Endothelial cell of umbilical vein (primary cell): ENCODE results near the gene MBD3. TPM values are rescaled to one million over a fixed set of nuclear protein-coding genes. Genes with fewer than 3 reads are reported as not detected.

Experiments
- BruUV-seq: library from RNA; stranded (reverse); fragments of 400-500 nt; replicated peaks from 2 replicates; lab custom pipeline; 2021; lab: Mats Ljungman, UMichigan
- CTCF ChIA-PET: fragments of 300-600, 350-600 bp; sonication (Branson Sonifier 250); formaldehyde crosslinking; loops from one replicate; lab custom pipeline; 2021; ENCODE audit warnings: antibody characterized with exemption, inconsistent platforms; lab: Charles Lee
- POLR2A ChIA-PET: fragments of 300-600, 350-600 bp; sonication (Branson Sonifier 250); formaldehyde crosslinking; loops from one replicate; lab custom pipeline; 2021; ENCODE audit warnings: antibody characterized with exemption, inconsistent platforms; lab: Charles Lee
- DNase-seq: peaks from one replicate; pipeline ENCODE4 v3.0.0-alpha.2; 2011; ENCODE audit warnings: low read depth, low spot score
- FAIRE-seq: peaks from 2 replicates; lab custom pipeline; 2011; peaks lifted over from hg19 to GRCh38; lab: Jason Lieb, UNC
- H2AFZ ChIP-seq: 2 replicates; pipeline ENCODE4 v1.6.0; 2012; ENCODE audit warnings: low read depth, low read length, control low read depth, inconsistent platforms
- H3K27ac ChIP-seq: 2 replicates; pipeline ENCODE4 v1.5.1; 2011; ENCODE audit warnings: low read depth, mild to moderate bottlenecking, control low read depth, low read length, moderate library complexity; ENCODE audit not compliant: insufficient read depth
- H3K27me3 ChIP-seq, 2 experiments: 2 replicates each; pipeline versions ENCODE4 v1.6.0 to v1.6.1; 2011; ENCODE audit warnings: low read length in 2 of 2, mixed read lengths in 1 of 2; ENCODE audit not compliant: control insufficient read depth in 2 of 2, insufficient read depth in 2 of 2
- H3K36me3 ChIP-seq, 2 experiments: 2 replicates in 1 of 2; 3 replicates in 1 of 2; pipeline ENCODE4 v1.5.1; 2011; ENCODE audit warnings: low read length in 2 of 2, mild to moderate bottlenecking in 1 of 2, moderate library complexity in 1 of 2; ENCODE audit not compliant: control insufficient read depth in 2 of 2, insufficient read depth in 2 of 2; ENCODE audit errors: extremely low read depth in 1 of 2
- H3K4me1 ChIP-seq: 3 replicates; pipeline ENCODE4 v1.5.1; 2011; ENCODE audit warnings: mild to moderate bottlenecking, low read length; ENCODE audit not compliant: control insufficient read depth, insufficient read depth; ENCODE audit errors: extremely low read depth
- H3K4me2 ChIP-seq: 2 replicates; pipeline ENCODE4 v1.6.1; 2011; ENCODE audit warnings: low read length, control low read depth, mixed read lengths; ENCODE audit not compliant: insufficient read depth
- H3K4me3 ChIP-seq, 3 experiments: fragments of 200-600 bp in 1 of 3; sonication (generic), shearing (Covaris generic) in 1 of 3; replicated peaks in 1 of 3; 2 replicates each; pipeline ENCODE4 v1.5.1; 2011 to 2016; ENCODE audit warnings: control low read depth in 3 of 3, low read length in 3 of 3, mild to moderate bottlenecking in 2 of 3, inconsistent platforms in 1 of 3, low read depth in 1 of 3, moderate library complexity in 1 of 3; ENCODE audit not compliant: insufficient read depth in 1 of 3
- H3K79me2 ChIP-seq: 2 replicates; pipeline ENCODE4 v1.6.0; 2012; ENCODE audit warnings: low read length, inconsistent platforms; ENCODE audit not compliant: control insufficient read depth, insufficient read depth
- H3K9ac ChIP-seq: replicated peaks from 2 replicates; pipeline ENCODE3; 2011; ENCODE audit warnings: low read length, control low read depth; ENCODE audit not compliant: insufficient read depth; ENCODE audit errors: extremely low read depth
- H3K9me1 ChIP-seq: replicated peaks from 3 replicates; pipeline ENCODE4 v1.6.0; 2011; ENCODE audit warnings: mild to moderate bottlenecking, low read length; ENCODE audit not compliant: control insufficient read depth, insufficient read depth; ENCODE audit errors: extremely low read depth
- H3K9me3 ChIP-seq: replicated peaks from 2 replicates; pipeline ENCODE4 v1.5.1; 2012; ENCODE audit warnings: low read length, inconsistent platforms; ENCODE audit not compliant: control insufficient read depth, insufficient read depth
- H4K20me1 ChIP-seq: replicated peaks from 2 replicates; pipeline ENCODE3; 2011; ENCODE audit warnings: mild to moderate bottlenecking, low read length; ENCODE audit not compliant: control insufficient read depth, insufficient read depth; ENCODE audit errors: extremely low read depth
- EZH2 ChIP-seq: IDR thresholded peaks from 2 replicates; pipeline ENCODE4 v1.6.1; 2012; ENCODE audit warnings: borderline replicate concordance, low read depth, mild to moderate bottlenecking, moderate library complexity, low read length, inconsistent platforms; ENCODE audit not compliant: severe bottlenecking
- FOS ChIP-seq: IDR thresholded peaks from 2 replicates; pipeline ENCODE4 v1.6.1; 2011; ENCODE audit warnings: mild to moderate bottlenecking, low read length, moderate library complexity, borderline replicate concordance; ENCODE audit not compliant: insufficient read depth
- GATA2 ChIP-seq: IDR thresholded peaks from 2 replicates; pipeline ENCODE4 v1.7.0; 2011; ENCODE audit warnings: low read depth, mild to moderate bottlenecking, moderate library complexity, mixed read lengths, low read length; ENCODE audit not compliant: insufficient read length, insufficient read depth
- MYC ChIP-seq: IDR thresholded peaks from one replicate; pipeline ENCODE4 v1.6.1; 2011; ENCODE audit warnings: mild to moderate bottlenecking, low read depth, low read length
- POLR2A ChIP-seq: IDR thresholded peaks from 2 replicates; pipeline ENCODE4 v1.6.1; 2012; ENCODE audit warnings: low read depth, mild to moderate bottlenecking, control low read depth, low read length
- POLR2AphosphoS5 ChIP-seq: IDR thresholded peaks from 2 replicates; pipeline ENCODE4 v1.6.1; 2012; ENCODE audit warnings: low read depth, mild to moderate bottlenecking, control low read depth, low read length, moderate library complexity; ENCODE audit not compliant: insufficient read depth
- dilution Hi-C: fragments of 300-500 bp; cut with MboI; formaldehyde crosslinking; loops from one replicate; pipeline ENCODE4 v1.15.0; 2019; ENCODE audit warnings: low sequenced_read_pairs; ENCODE audit not compliant: extremely low pct_ligation_motif_present
- intact Hi-C: fragments of 100-400 bp; cut with micrococcal nuclease; formaldehyde crosslinking; loops from one replicate; pipeline ENCODE4 v1.10.0; 2022
- polyA plus RNA-seq, 4 experiments: library from polyadenylated mRNA; depleted of rRNA in 3 of 4; stranded (reverse) in 3 of 4; unstranded in 1 of 4; fragments of >200 nt; gene quantifications; 2 replicates each; pipeline versions ENCODE4 v1.2.1 to v1.2.3, GENCODE V29; 2011 to 2012; ENCODE audit warnings: missing spikeins in 1 of 4
- total RNA-seq: library from RNA; stranded (reverse); gene quantifications from 2 replicates; pipeline ENCODE4 v1.2.3, GENCODE V29; 2021
- TF ChIP-seq, protein P1 (sequence below), 2 donors: IDR thresholded peaks; 1 replicate in 1 of 2; 2 replicates in 1 of 2; pipeline ENCODE4 v1.5.1; 2011; ENCODE audit warnings: low read length in 2 of 2, mild to moderate bottlenecking in 2 of 2, moderate library complexity in 2 of 2, control low read depth in 1 of 2, inconsistent platforms in 1 of 2, low read depth in 1 of 2; ENCODE audit not compliant: insufficient read depth in 1 of 2; ENCODE audit errors: extremely low read depth in 1 of 2

Gene MBD3
- total and polyA plus RNA-seq, 2 donors (not counting 3 experiments of a cell fraction or from before 2014, with no cell fraction given) = 96.8 to 120 TPM

DNA sequence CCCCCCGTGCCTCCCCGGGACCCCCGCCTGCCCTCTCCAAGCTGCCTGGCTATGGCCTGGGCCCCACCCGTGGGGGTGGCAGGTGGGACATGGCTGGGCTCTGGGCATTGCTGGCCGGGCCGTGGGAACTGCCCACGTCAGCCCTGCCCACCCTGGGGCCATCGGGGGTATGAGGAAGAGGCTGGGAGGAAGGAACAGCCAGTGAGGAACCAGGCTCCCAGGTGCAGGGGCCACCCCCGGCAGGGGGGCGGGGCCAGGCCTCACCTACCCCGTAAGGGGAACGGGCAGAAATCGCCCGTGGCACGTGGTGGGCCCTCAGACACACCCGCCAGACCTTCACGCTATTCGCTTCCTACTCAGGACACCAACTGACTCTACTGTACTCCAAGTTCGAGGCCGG is 37.3 kb upstream of the MBD3 start:
- no peak overlapping the region for H3K27ac ChIP-seq
- dilution Hi-C loops (no loop called here), intact Hi-C loops (no loop called here)
- no peak overlapping the region for H3K9ac ChIP-seq
- DNase-seq (no peak), FAIRE-seq (no peak)
- no peak overlapping the region for H3K4me3 ChIP-seq
- no TSS peak for BruUV-seq
- ChIA-PET CTCF (no interaction called here), POLR2A (no interaction called here)
- peaks cover 3% of the 10 kb centered on the region for H3K79me2 ChIP-seq
- TF ChIP-seq EZH2 (no peak), POLR2A (no peak), MYC (no peak), GATA2 (no peak)
- no peak overlapping the region for H3K4me2 ChIP-seq
- H4K20me1 ChIP-seq = no peaks in the 10 kb centered on the region
- no peaks in the 10 kb centered on the region for H3K4me1 ChIP-seq
- H3K36me3 ChIP-seq = peaks cover 7 to 40% of the 10 kb centered on the region in 2 experiments
- H3K9me3 ChIP-seq = no peaks in the 10 kb centered on the region
- no peak overlapping the region for H2AFZ ChIP-seq
- no peaks in the 10 kb centered on the region for H3K9me1 ChIP-seq
- H3K27me3 ChIP-seq = no peaks in the 10 kb centered on the region

DNA sequence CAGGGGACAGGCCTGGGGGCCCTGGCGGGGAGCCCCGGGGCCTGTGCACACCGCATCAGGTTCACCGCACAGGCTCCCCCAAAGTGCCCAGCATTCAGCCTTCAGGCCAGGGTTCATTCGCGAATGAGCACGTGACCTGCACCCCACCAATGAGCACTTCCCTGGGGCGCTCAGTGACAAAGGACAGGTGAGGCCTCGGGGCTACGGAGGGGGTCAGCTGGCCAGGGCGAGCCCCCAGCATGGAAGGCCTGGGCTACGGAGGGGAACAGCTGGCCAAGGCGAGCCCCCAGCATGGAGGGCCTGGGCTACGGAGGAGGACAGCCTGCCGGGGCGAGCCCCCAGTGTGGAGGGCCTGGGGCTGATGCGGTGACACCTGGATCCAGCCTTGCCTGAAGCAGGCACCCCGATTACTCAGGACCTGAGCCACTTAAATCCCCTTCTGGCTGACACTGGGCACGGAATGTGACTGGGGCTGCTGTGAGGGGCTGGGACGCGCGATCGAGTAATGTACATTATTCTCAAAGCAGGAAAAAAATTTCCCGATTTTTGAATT is 36.7 kb upstream of the MBD3 start:
- intact Hi-C loops (no loop called here), dilution Hi-C loops (no loop called here)
- no peak overlapping the region for H3K4me2 ChIP-seq
- H3K36me3 ChIP-seq = peaks cover 6 to 37% of the 10 kb centered on the region in 2 experiments
- H3K9me1 ChIP-seq = no peaks in the 10 kb centered on the region
- no peak overlapping the region for H3K4me3 ChIP-seq
- H4K20me1 ChIP-seq = no peaks in the 10 kb centered on the region
- POLR2A ChIA-PET = no interaction called here
- H3K27ac ChIP-seq = no peak overlapping the region
- no peaks in the 10 kb centered on the region for H3K27me3 ChIP-seq
- no peak overlapping the region for H2AFZ ChIP-seq
- H3K9ac ChIP-seq = no peak overlapping the region
- CTCF ChIA-PET = no interaction called here
- peaks cover 2% of the 10 kb centered on the region for H3K79me2 ChIP-seq
- FAIRE-seq (no peak), DNase-seq (no peak)
- no peaks in the 10 kb centered on the region for H3K4me1 ChIP-seq
- no TSS peak for BruUV-seq
- no peak for TF ChIP-seq EZH2
- TF ChIP-seq, protein P1, sequence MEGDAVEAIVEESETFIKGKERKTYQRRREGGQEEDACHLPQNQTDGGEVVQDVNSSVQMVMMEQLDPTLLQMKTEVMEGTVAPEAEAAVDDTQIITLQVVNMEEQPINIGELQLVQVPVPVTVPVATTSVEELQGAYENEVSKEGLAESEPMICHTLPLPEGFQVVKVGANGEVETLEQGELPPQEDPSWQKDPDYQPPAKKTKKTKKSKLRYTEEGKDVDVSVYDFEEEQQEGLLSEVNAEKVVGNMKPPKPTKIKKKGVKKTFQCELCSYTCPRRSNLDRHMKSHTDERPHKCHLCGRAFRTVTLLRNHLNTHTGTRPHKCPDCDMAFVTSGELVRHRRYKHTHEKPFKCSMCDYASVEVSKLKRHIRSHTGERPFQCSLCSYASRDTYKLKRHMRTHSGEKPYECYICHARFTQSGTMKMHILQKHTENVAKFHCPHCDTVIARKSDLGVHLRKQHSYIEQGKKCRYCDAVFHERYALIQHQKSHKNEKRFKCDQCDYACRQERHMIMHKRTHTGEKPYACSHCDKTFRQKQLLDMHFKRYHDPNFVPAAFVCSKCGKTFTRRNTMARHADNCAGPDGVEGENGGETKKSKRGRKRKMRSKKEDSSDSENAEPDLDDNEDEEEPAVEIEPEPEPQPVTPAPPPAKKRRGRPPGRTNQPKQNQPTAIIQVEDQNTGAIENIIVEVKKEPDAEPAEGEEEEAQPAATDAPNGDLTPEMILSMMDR (IDR thresholded peaks at IDR 0.05; ENCODE audit: extremely low read depth in 1 of 2, insufficient read depth in 1 of 2, low read depth in 1 of 2, low read length in 2 of 2) = no peak
- no peak for TF ChIP-seq GATA2
- no peak for TF ChIP-seq POLR2A
- no peak for TF ChIP-seq FOS
- TF ChIP-seq POLR2AphosphoS5 = no peak
- no peaks in the 10 kb centered on the region for H3K9me3 ChIP-seq
